GM13976 (cell line): ENCODE data around the gene ATG14.

ENCODE experiments used
- DNase-seq: peaks from one replicate; pipeline ENCODE4 v3.0.0; 2012; ENCODE audit warnings: low spot score
- CTCF ChIP-seq: IDR thresholded peaks from 2 replicates; pipeline ENCODE4 v1.5.1; 2012; ENCODE audit warnings: borderline replicate concordance, mild to moderate bottlenecking; ENCODE audit not compliant: insufficient read depth; ENCODE audit errors: extremely low read depth, missing control alignments, control extremely low read depth
- in situ Hi-C: fragments of 300-500 bp; cut with MboI; formaldehyde crosslinking; loops from one replicate; pipeline ENCODE4 v1.12.0; 2022; ENCODE audit warnings: low sequenced_read_pairs, mixed read lengths, inconsistent platforms; ENCODE audit not compliant: unreplicated experiment

Gene ATG14

DNA sequence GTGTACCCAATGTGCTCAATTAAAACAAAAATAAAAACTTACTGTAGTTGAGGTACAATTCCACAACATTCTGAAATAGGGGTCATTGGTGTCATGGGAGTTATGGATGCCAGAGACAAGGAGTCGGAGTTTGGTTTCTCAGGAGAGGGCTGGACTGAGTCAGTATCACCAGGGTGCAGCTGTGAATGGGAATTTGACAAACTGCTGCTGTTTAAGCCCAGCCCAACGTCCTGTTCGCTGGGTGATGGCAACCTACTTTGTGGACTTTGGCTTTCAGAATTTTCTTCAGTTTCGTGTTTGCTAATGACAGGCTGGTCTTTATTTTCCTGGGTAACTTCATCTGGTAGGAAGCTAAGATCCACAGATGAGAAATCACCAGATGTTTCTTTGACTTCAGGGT is 24.9 kb upstream of the ATG14 start:
- DNase-seq, result no peak
- in situ Hi-C loops, result loop anchor here (25.0 kb wide), 1 partner anchor 276 kb away; no protein-coding TSS in a partner anchor
- TF ChIP-seq CTCF, result no peak

DNA sequence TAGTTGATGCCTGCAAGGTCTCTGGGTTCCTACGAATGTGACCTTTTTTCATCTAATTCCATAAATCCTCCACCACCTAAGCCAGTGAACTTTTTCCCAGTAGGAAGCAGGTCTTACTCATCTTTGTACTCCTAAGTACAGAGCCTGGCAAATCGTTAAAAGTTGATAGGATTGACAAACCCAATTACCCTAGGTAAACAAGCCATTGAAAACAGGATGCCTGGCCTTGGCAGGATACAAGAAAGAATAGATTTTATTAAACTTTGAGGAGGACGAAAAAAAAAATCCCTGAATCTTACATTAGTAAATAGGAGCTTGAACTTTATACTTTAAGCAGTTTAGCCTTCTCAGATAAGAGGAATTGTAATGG is 23.2 kb upstream of the ATG14 start:
- TF ChIP-seq CTCF, result no peak

GRCh38 chr14:55433880-55434804 is 22.5 kb upstream of the ATG14 start:
- no peak for TF ChIP-seq CTCF
- no peak for DNase-seq
- in situ Hi-C loops, result loop anchor here (25.0 kb wide), 1 partner anchor 278 kb away; no protein-coding TSS in a partner anchor

More for the DNA sequence above, 23.2 kb upstream of the ATG14 start:
- DNase-seq, result no peak
- in situ Hi-C loops, result loop anchor here (25.0 kb wide), 1 partner anchor 278 kb away; no protein-coding TSS in a partner anchor

GRCh38 chr14:55432628-55433027 is 21.0 kb upstream of the ATG14 start:
- in situ Hi-C loops, result loop anchor here (25.0 kb wide), 1 partner anchor 280 kb away; no protein-coding TSS in a partner anchor
- no peak for TF ChIP-seq CTCF
- DNase-seq, result no peak

DNA sequence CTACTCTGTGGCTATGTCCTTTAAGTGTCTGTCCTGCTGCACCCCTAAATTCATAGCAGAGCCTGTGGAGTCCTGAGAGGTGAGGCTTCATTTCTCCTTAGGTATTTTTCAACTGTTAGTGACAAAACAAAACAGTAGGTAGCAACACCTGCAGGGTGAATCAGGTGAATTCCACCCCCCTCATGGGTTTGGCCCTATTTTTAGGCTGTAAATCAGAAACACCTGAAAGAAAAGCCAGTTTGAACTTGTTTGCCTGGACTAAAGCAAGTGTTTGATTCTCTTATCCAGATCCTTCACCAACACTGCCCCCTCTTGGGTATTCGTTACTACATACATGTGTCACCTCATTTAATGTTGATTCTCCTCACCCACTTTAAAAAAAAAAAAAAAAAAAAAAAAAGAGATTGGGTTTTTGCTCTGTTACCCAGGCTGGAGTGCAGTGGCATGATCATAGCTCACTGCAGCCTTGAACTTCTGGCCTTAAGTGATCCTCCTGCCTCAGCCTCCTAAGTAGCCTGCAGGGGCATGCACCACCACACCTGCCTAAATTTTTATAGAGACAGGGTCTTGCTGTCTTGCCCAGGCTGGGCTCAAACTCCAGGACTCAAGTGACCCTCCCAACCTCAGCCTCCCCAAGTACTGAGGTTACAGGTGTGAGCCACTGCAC is 18.5 kb upstream of the ATG14 start:
- in situ Hi-C loops, result loop anchor here (25.0 kb wide), 1 partner anchor 282 kb away; no protein-coding TSS in a partner anchor
- TF ChIP-seq CTCF, result peak; percentile 32
- DNase-seq, result peak; percentile 70

DNA sequence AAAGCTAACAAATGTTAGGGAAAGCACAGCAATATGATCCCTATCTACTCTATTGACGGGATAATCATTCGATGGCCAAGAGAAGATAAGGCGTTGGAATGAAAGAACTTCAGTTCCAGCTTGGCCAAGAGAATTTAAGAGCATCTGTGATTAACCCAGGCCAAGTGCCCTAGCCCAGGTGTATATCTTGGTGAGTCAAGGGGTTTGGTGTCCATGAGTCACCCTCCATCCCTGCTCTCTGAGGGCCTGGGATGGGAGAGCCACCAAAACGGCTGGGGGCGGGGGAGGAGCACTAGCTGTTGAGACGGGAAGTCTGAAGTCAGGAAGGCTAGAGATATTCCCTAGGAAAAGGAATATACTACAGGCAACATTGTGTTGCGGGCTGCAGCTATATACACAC is 15.8 kb upstream of the ATG14 start:
- in situ Hi-C loops, result loop anchor here (25.0 kb wide), 1 partner anchor 285 kb away; no protein-coding TSS in a partner anchor
- TF ChIP-seq CTCF, result no peak
- DNase-seq, result no peak
